Right ventricle myocardium inferior (tissue), 1 donor: ENCODE data around the gene ZNF536. TPM values are rescaled to one million over a fixed set of nuclear protein-coding genes. Genes with fewer than 3 reads are reported as not detected.
"Not testable (repeated sequence)": the region's sequence is repeated elsewhere in the genome, so short reads cannot be mapped to it uniquely, and the experiment has no call there.

Experiments used
- ATAC-seq: fragments of 200-7000 bp; cut with Tn5 transposase; one replicate; pipeline ENCODE4 v1.9.1; 2020; ENCODE audit warnings: mild to moderate bottlenecking, moderate library complexity
- DNase-seq: peaks from one replicate; pipeline ENCODE4 v3.0.0; 2021; ENCODE audit errors: missing footprints
- intact Hi-C: fragments of 100-400 bp; cut with DNase I; formaldehyde crosslinking; loops from one replicate; pipeline ENCODE4 v1.11.0; 2022
- total RNA-seq: library from RNA; stranded (reverse); fragmentation: NEBNext Ultra II Directional; extraction: Animal tissue kit (Norgen Biotek cat#: 25700); gene quantifications from one replicate; pipeline ENCODE4 v1.2.1, GENCODE V29; 2021
- donor health status: DM: no; HTN: yes; CAD: no; lungs with severe emphysema.

Gene ZNF536
- total RNA-seq, 1 donor from 2014 or later = 2.2 TPM

- DNase-seq (no peak), ATAC-seq (no peak)
- intact Hi-C loops = no loop called here
Observed at GRCh38 chr19:30487178-30487577, 115.0 kb downstream of the ZNF536 start.

- DNase-seq (no peak), ATAC-seq (no peak)
- intact Hi-C loops = no loop called here
Observed at GRCh38 chr19:30488191-30488590, 116.0 kb downstream of the ZNF536 start.

- no peak for ATAC-seq
- intact Hi-C loops = no loop called here
- DNase-seq = no peak
Observed at GRCh38 chr19:30490760-30491159, 118.6 kb downstream of the ZNF536 start.

GRCh38 chr19:30492586-30493270 lies 120.5 kb downstream of the ZNF536 start:
- no peak for DNase-seq
- intact Hi-C loops = no loop called here
- ATAC-seq = no peak

- intact Hi-C loops = no loop called here
- no peak for DNase-seq
- ATAC-seq = no peak
Observed at GRCh38 chr19:30497034-30497433, 124.8 kb downstream of the ZNF536 start.

- ATAC-seq, intact Hi-C loops, DNase-seq: not testable (repeated sequence)
Observed at GRCh38 chr19:30498085-30498484, 125.9 kb downstream of the ZNF536 start.

- intact Hi-C loops = no loop called here
- ATAC-seq (no peak), DNase-seq (no peak)
Observed at GRCh38 chr19:30498707-30499106, 126.5 kb downstream of the ZNF536 start.

GRCh38 chr19:30504272-30504671 lies 132.1 kb downstream of the ZNF536 start:
- ATAC-seq (no peak), DNase-seq (no peak)
- intact Hi-C loops = no loop called here

- ATAC-seq = no peak
- DNase-seq = no peak
- intact Hi-C loops = no loop called here
Observed at GRCh38 chr19:30512176-30513081, 140.2 kb downstream of the ZNF536 start.

- intact Hi-C loops = no loop called here
- DNase-seq (no peak), ATAC-seq (no peak)
Observed at GRCh38 chr19:30513082-30513411, 140.9 kb downstream of the ZNF536 start.

- DNase-seq (no peak), ATAC-seq (no peak)
- intact Hi-C loops = no loop called here
Observed at GRCh38 chr19:30516111-30516510, 143.9 kb downstream of the ZNF536 start.

GRCh38 chr19:30516531-30516930 lies 144.3 kb downstream of the ZNF536 start:
- DNase-seq (no peak), ATAC-seq (no peak)
- intact Hi-C loops = no loop called here

GRCh38 chr19:30518965-30519606 lies 146.9 kb downstream of the ZNF536 start:
- no peak for ATAC-seq
- DNase-seq = no peak
- intact Hi-C loops = no loop called here

GRCh38 chr19:30519607-30520205 lies 147.5 kb downstream of the ZNF536 start:
- no peak for DNase-seq
- ATAC-seq = no peak
- intact Hi-C loops = no loop called here

- no peak for ATAC-seq
- no peak for DNase-seq
- intact Hi-C loops = no loop called here
Observed at GRCh38 chr19:30520735-30521479, 148.7 kb downstream of the ZNF536 start.

- ATAC-seq = no peak
- DNase-seq = no peak
- intact Hi-C loops = no loop called here
Observed at GRCh38 chr19:30521937-30522336, 149.8 kb downstream of the ZNF536 start.

- intact Hi-C loops = no loop called here
- no peak for ATAC-seq
- no peak for DNase-seq
Observed at GRCh38 chr19:30522341-30522740, 150.2 kb downstream of the ZNF536 start.

GRCh38 chr19:30523791-30524190 lies 151.6 kb downstream of the ZNF536 start:
- no peak for ATAC-seq
- intact Hi-C loops = no loop called here
- DNase-seq = no peak

- DNase-seq (no peak), ATAC-seq (no peak)
Observed at GRCh38 chr19:30525383-30525782, 153.2 kb downstream of the ZNF536 start.

More at GRCh38 chr19:30525383-30525782, 153.2 kb downstream of the ZNF536 start:
- intact Hi-C loops = no loop called here
